ENCODE measurements around the gene PKNOX2. TPM values are rescaled to one million over a fixed set of nuclear protein-coding genes. Genes with fewer than 3 reads are reported as not detected.
A peak's percentile ranks its signal among the peaks of the same experiment; 100 is the strongest.

The PKNOX2 gene
- total RNA-seq, 4 donors from 2014 or later, result 0.40 to 5.9 (median 1.1) TPM; not detected in 1

- peaks cover 0 to 2% (median under 1%) of the 10 kb centered on the region in 3 donors for H3K4me1 ChIP-seq
- H3K36me3 ChIP-seq, result peaks cover 0 to 18% (median 0%) of the 10 kb centered on the region in 3 donors
- intact Hi-C loops (cut with DNase I), result no loop called here
- TF ChIP-seq POLR2A (IDR thresholded peaks at IDR 0.05) (no peak), CTCF (IDR thresholded peaks at IDR 0.05) (no peak)
- 87 to 88% methylated on average over 7 of the region's 7 CpGs for WGBS, 2 donors
- no peak for DNase-seq
- no peaks in the 10 kb centered on the region for H3K9me3 ChIP-seq
- H3K4me3 ChIP-seq, result no peak overlapping the region
- H3K27ac ChIP-seq, result no peak overlapping the region
- no peaks in the 10 kb centered on the region for H3K27me3 ChIP-seq
These were observed 281.7 kb downstream of the PKNOX2 start for GRCh38 chr11:125446279-125446678.

- H3K36me3 ChIP-seq, result peaks cover 0 to 18% (median 0%) of the 10 kb centered on the region in 3 donors
- H3K9me3 ChIP-seq, result no peaks in the 10 kb centered on the region
- no peak overlapping the region for H3K27ac ChIP-seq
- intact Hi-C loops (cut with DNase I), result no loop called here
- H3K4me3 ChIP-seq, result no peak overlapping the region
- H3K4me1 ChIP-seq, result peaks cover 0 to 16% (median 10%) of the 10 kb centered on the region in 3 donors
- no peak for TF ChIP-seq POLR2A (IDR thresholded peaks at IDR 0.05)
- TF ChIP-seq CTCF (IDR thresholded peaks at IDR 0.05), result no peak
- no peak for DNase-seq
- 76 to 80% methylated on average over 6 of the region's 6 CpGs for WGBS, 2 donors
- H3K27me3 ChIP-seq, result no peaks in the 10 kb centered on the region
These were observed 283.2 kb downstream of the PKNOX2 start for GRCh38 chr11:125447721-125448120.

- H3K36me3 ChIP-seq, result peaks cover 0 to 18% (median 0%) of the 10 kb centered on the region in 3 donors
- H3K27ac ChIP-seq, result no peak overlapping the region
- TF ChIP-seq CTCF (IDR thresholded peaks at IDR 0.05), result no peak
- no peak for TF ChIP-seq POLR2A (IDR thresholded peaks at IDR 0.05)
- intact Hi-C loops (cut with DNase I), result no loop called here
- WGBS, 2 donors, result 65 to 69% methylated on average over 3 of the region's 3 CpGs
- H3K9me3 ChIP-seq, result no peaks in the 10 kb centered on the region
- H3K27me3 ChIP-seq, result no peaks in the 10 kb centered on the region
- H3K4me3 ChIP-seq, result no peak overlapping the region
- DNase-seq, result no peak
- H3K4me1 ChIP-seq, result peaks cover 0 to 16% (median 10%) of the 10 kb centered on the region in 3 donors
These were observed 283.6 kb downstream of the PKNOX2 start for GRCh38 chr11:125448136-125448535.

DNA sequence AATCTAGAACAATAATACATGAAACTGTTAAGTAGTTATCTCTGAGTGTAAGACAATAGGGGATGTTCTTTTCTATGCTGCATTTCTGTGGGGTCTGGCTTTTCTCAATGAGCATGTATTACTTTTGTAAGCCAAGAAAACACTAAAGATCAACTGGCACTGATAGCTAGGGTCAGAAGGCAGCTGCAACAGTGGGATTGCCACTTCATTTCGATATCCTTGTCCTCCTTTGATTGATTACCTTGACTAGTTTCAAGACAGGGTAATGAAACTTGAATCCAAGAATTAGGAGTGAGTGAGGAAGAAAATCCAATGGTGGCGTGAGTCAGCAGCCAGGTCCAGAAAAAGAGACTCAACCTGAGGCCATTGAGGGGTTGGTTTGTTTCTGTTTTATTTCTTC, 285.0 kb downstream of the PKNOX2 start:
- H3K27ac ChIP-seq, result no peak overlapping the region
- H3K27me3 ChIP-seq, result no peaks in the 10 kb centered on the region
- TF ChIP-seq CTCF (IDR thresholded peaks at IDR 0.05) (no peak), POLR2A (IDR thresholded peaks at IDR 0.05) (no peak)
- intact Hi-C loops (cut with DNase I), result no loop called here
- peaks cover 0 to 16% (median 10%) of the 10 kb centered on the region in 3 donors for H3K4me1 ChIP-seq
- WGBS, 2 donors, result 77 to 90% methylated on average over 2 of the region's 2 CpGs
- peaks cover 0 to 15% (median 0%) of the 10 kb centered on the region in 3 donors for H3K36me3 ChIP-seq
- no peaks in the 10 kb centered on the region for H3K9me3 ChIP-seq
- DNase-seq, result no peak
- H3K4me3 ChIP-seq, result no peak overlapping the region

- Histone ChIP-seq H3K27me3 (no peaks in the 10 kb centered on the region), H3K36me3 (no peaks in the 10 kb centered on the region), H3K27ac (peak overlapping the region in 2 of 4 donors; percentile 14 to 42), H3K9me3 (no peaks in the 10 kb centered on the region), H3K4me3 (no peak overlapping the region), H3K4me1 (peaks cover 0 to 16% (median 10%) of the 10 kb centered on the region in 3 donors)
- DNase-seq, result no peak
- intact Hi-C loops (cut with DNase I), result no loop called here
- no peak for TF ChIP-seq CTCF (IDR thresholded peaks at IDR 0.05)
- no peak for TF ChIP-seq POLR2A (IDR thresholded peaks at IDR 0.05)
- WGBS, 2 donors, result 39 to 54% methylated on average over 4 of the region's 10 CpGs
These were observed 287.0 kb downstream of the PKNOX2 start for GRCh38 chr11:125451400-125452124.

Data from esophagus squamous epithelium (tissue), 5 donors.